ENCODE results near the gene TLK2.
A peak's percentile ranks its signal among the peaks of the same experiment; 100 is the strongest.

The TLK2 gene

GRCh38 chr17:62628831-62629555 is 150.4 kb downstream of the TLK2 start:
- DNase-seq (ENCODE audit: low read depth in 2 of 2), result no peak

DNA sequence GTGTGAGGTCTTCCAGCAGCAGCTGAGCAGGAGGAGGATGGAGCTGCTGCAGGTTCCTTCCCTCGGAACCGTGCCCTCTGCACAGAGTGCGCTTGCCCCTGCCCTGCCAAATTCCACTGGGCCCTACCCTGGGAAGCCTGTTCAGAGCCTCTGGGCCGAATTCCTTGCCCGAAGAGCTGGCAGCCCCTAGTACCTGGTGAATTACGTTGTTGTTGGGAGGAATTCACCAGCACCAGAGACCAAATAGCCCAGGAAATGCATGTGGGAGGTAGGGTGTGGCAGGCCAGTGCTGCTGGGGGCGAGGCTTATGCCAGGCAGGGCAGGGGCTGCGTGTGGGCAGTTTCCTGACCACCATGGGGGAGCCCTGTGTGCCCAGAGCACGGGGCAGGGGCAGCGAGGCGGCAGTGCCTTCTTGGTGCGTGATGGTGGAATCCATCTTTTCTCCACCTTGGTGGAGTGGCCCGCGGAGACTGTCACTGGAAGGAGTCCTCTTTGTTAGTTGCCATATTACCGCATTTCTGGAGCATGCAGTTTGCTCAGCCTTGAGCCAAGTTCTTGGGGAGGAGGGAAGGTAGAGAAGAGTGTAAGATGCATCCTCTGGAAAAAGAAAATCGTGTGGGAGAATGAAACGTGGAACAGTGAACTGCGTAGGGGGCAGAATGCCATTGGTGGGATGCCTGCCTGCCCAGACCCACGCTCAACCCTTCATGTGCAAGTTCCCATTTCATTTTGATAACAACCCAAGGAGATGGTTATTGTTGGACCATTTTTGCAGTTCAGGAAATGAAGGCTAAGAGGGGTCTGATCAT is 151.1 kb downstream of the TLK2 start:
- no peak for DNase-seq (ENCODE audit: low read depth in 2 of 2)

DNA sequence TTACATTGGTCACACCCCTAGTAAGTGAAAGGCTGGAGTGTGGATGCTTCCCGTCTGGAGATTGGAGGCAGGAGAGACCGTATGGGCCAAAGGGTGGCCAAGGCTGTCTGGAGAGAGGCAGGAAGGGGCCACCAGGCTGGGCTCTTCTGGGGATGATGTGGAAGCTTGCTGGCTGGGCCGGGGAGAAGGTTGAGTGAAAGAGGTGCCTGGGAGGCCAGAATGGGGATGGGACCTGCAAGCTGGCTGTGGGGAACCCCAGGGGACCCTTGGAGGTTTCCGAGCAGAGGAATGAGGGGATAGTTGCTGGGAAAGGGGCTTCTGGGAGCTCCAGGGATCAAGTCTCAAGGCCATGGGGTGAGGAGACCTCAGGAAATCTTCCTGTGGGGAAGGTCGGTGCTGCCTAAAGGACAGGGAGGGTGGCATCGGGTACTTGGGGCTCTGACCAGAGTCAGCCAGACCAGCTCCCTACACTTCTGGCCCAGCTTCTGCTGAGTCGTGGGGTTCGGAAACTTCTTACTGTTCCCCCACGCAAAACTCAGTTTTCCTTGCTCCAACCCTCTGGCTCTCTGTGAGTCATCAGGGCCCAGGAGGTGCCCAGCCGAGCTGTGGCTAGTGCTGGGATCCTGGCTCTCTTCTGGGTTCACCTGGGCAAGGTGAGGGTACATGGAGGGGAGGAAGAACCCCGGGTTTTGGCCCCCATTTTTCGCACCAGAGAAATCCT is 151.9 kb downstream of the TLK2 start:
- no peak for DNase-seq (ENCODE audit: low read depth in 2 of 2)

DNA sequence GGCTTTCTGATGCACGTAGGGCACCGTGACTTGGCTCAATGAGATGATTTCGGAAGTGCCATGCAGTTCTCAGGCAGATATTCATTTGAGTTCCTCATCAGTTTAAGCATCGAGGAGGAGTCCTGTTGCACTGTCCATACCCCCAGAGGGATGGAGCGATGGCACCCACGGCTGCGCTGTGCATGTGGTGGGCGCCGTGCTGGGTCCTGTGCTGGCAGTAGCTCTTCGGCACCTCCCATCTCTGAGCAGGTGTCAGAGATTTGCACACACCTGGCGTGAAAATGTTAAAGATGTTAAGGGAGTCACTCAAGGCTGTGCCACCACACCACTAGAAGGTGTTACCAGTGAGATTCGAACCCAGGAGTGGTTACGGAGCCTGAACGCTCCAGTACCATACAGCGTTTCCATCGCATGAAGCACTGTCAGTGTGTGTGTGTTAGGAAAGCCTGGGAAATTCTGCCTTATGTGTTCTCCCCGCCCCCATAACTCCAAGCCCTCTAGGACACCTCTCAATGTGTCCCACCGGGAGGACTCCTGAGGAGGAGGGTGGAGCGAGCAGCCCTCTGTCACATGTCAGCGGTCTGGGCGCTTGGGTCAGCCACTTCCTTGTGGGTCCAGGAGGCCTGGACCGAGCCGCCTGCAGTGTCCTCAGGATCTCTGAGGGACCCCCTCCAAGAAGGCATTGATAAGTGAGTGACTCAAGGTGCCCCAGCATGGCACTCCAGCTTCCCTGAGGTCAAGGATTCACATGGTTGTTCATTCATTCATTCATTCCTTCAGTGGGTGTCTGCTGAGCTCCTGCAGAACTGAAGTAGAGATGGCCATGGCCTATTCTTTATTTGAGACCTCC is 152.7 kb downstream of the TLK2 start:
- no peak for DNase-seq (ENCODE audit: low read depth in 2 of 2)

DNA sequence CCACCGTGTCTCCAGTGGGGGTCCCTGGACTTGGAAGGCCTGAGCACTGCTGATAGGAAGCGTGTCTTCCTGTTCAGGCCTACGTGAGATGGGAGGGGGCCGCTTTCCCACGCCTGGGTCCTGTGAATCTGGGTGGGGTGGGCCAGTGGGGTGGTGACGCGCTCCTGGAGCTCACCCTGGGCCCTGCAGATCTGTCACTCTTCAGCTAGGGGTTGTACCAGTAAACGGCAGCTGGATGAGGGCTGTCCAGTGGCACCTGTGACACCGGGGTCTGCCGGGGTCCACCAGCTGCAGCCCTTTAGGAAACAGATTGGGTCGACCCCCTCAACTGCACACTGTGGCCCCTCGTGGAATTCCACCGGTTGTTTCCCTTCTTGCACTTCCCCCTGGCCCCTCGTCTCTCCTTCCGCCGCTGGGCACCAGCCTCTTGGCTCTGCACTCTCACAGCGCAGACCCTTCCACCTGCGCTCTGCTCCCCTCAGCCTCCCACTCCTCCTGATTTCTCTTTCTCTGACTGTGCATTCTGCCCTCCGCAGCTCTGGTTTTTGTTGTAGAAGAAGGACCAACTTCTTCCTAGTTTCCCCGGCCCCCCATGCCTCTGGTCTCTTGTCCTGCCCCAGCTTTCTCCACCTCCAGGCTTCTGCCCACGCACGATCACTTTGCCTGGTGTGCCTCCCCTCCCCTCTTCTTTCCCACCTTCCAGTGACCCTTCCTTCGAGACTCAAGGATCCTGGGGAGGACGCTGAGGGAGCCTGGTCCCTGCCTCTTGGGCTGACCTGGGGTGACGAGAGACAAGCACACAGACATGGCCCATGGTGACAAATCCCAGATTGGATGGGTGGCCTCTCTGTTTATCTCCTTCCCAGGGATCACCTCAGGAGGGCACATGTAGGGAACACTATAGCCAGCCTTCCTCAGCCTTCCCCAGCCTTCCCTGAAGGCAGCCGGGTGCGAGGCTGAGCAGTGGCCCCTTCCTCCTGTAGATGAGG is 153.6 kb downstream of the TLK2 start:
- no peak for DNase-seq (ENCODE audit: low read depth in 2 of 2)

GRCh38 chr17:62637809-62638208 is 159.2 kb downstream of the TLK2 start:
- DNase-seq (ENCODE audit: low read depth in 2 of 2), result no peak

DNA sequence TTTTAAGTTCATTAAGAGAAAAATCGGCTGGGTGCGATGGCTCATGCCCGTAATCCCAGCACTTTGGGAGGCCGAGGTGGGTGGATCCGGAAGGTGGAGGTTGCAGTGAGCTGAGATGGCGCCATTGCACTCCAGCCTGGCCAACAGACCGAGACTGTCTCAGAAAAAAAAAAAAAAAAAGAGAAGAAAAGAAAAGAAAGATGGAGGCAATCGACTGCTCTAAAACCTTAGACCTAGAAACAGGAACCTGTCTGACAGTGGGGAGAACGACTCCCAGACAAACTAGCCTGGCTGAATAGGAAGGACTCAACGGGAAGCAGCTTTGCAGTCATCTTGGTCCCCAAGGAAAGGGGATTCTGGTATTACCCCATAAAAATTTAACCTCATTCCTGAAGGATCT is 162.5 kb downstream of the TLK2 start:
- DNase-seq (ENCODE audit: low read depth in 2 of 2), result no peak

DNA sequence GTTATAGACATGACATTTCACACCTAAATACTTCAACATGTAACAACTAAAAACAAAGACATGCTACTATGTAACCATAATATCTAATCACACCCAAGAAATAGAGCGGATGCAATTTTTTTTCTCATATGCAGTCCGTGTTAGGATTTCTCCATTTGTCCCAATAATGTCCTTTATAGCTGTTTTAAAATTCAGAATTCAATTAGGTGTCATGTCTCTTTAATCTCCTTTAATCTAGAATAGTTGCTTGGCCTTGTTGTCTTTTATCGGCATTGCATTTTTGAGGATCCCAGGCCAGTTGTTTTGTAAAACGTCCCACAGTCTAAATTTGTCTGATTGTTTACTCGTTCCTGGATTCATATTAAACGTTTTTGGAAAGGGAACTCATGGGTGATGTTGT is 163.3 kb downstream of the TLK2 start:
- DNase-seq (ENCODE audit: low read depth in 2 of 2), result no peak

DNA sequence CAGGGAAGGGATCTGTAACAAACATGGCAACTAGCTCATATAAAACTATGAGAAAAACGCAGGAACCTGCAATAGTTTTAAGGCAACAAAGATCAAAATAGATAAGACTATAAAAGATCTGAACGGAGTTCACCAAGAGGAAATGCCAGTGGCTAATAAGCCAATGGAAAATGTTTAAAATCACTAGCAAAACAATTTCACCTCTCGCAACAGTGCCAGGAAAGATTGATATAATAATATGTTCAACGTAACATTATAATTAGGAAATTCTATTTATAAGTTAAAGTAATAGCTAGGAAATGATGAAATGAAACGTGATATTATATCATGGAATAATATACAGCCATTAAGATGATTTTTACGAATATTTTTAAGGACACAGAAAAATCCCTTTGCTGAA is 164.9 kb downstream of the TLK2 start:
- DNase-seq (ENCODE audit: low read depth in 2 of 2), result no peak

- DNase-seq (ENCODE audit: low read depth in 2 of 2), result no peak
These were observed 166.0 kb downstream of the TLK2 start for GRCh38 chr17:62644487-62645173.

- DNase-seq (ENCODE audit: low read depth in 2 of 2), result no peak
These were observed 169.8 kb downstream of the TLK2 start for GRCh38 chr17:62648251-62648955.

DNA sequence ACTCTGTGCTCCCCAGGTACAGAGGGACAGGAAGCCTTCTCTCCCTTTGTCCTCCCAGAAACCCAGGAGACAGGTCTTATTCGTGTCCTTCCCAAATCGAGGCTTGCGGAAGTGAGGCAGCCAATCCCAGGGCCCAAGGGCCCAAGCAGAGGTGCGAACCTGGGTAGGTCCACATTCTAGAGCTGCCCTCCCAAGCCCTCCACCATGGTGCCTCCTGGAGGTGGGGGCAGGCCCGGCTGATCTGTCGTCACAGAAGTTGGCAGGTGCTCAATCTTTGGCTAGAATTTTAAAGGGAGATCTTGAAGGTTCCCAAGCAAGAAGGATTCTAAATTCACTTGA is 170.3 kb downstream of the TLK2 start:
- no peak for DNase-seq (ENCODE audit: low read depth in 2 of 2)

DNA sequence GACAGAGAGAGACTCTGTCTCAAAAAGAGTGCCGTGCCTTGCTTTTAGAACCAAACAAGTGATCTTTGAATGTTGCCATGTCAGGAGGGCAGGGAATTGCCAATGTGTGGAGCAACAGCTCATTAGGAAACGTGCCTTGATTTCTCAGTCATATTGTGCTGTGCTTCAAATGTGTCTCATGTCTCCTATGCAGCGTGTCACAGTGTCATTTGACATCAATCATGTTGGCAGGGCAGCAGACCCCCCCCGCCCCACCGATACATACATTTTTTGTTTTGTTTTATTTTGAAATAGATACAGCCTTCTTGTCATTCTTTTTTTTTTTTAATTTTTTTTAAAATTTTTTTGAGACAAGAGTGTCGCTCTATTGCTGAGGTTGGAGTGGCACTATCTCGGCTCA is 170.9 kb downstream of the TLK2 start:
- DNase-seq (ENCODE audit: low read depth in 2 of 2), result no peak

DNA sequence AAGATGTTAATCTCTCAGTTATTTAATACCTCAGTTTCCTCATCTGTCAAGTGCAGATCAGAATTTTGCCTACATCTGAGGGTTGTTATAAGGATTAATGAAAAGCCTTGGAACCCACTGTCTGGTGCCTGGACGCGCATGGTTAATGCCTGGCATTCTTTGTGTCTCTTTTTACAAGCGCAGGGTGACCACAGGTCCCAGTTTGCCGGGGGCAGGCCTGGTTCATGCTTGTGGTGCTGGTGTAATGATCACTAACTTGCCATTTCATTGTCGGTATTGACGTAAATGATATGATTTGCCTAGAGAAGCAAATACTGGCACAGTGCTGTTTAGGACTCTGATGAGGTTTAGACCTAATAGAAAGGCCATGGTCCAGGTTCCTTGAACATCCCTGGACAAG is 172.0 kb downstream of the TLK2 start:
- DNase-seq (ENCODE audit: low read depth in 2 of 2), result no peak

DNA sequence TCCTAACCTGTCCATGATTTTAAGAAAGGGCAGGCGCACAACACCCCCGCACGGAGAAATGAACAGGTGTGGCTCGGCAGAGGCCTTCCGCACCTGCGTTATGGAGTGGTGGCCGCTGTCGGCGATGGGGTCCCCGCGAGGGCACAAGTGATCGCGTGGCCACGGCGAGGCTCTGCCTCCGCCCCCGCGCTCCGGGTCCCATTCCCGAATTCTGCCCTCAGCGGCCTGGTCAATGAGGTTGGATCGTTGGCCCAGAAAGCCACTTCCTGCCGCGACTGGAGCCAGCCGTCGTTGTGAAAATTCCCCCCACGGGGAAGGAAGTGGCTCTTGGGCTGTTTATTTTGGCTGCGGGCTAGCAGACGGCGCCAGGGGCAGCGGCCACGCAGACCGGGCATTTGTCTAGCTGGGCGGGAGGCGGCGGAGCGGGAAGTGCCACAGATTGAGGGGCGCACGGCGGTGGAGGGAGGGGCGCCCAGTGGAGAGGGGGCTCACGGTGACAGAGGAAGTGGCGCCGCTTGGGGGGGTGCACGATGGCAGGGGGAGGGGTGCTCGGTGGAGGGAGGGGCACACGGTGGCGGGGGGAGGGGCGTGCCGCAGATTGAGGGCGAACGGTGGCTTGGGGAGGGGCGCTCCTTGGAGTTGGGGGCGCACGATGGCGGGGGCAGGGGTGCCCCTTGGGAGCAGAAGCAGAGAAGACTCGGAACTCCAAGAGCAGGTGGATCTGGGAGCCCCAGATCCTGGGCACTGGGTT is 173.8 kb downstream of the TLK2 start:
- DNase-seq (ENCODE audit: low read depth in 2 of 2), result no peak

DNA sequence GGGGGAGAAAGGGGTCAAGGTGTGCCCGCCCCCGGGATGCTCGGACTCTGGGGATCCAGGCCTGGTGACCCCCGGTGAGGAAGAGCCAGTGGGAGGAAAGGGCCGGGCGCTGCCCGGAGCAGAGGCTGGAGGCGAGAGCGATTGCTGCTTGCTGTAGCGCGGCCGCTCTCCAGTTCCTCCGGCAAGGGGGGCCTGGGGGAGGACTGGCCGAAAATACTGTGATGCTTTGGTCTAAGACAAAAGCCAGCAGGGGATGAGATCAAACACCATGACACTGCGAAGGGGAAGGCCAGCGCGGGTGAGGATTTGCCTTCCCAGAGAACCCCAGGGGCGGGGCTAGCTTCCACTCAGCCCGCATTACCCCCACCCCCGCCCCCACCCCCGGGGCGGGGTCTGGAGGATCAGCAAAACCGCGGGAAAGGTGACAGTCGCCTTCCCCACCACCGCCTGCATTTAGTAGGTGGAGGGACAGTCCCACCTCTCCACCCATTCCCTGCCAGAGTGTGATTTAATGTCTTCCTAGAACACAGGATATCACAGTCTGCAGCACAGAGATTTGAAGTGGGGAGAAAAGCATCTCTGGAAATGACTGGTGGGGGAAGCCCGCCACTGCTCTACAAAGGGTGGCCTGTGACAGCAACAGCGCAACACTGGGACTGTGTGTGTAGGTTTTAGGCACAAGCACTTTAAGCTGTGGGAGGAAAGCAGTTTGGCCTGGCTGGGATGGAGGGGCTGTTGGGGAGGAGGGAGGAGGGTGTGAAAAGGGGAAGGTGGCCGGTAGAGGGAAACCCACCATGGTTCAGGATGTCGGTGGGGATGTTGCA is 174.6 kb downstream of the TLK2 start:
- peak; percentile 59 to 69 for DNase-seq (ENCODE audit: low read depth in 2 of 2)

DNA sequence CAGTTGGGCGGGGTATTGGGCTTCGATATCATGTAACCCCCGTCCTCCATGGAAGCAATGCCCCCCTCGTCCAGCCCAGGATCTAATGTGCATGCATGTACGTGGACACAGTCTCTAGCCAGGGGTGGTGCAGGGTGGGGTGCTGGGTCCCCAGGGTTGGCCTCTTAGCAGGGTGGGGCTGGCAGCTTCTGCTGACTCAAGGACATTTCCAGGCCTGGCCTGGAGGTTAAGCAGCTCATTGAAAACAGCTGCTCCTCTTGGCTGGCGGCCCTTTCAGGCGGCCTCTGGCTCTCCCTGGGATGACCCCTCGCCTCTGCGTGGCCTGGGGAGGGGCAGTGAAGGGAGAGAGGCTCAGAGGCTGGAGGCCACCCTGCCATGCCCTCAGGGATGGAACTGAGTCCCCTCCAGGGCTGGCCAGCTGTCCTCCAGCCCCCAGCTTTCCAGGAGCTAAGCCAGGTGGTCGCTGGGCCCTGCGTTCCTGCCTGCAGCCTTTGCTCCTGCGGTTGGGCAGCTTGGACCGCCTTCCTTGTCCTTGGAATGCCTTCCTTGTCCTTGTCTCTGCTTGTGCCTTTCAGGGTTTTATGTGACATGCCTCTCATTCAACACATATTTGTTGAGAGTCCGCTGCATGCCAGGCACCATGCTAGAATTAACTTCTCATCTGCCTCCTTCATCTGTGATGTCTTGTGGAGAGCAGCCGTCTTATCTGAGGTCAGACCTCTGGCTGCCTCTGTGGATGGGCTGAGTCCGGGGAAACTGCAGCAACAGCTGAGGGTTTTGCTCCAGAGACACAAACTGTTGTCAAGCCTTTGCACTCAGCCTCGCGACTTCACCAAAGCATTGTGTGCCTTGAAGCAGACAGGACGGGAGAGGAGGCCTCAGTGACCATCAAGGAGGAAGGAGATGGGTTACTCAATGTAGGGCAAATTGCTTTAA is 175.5 kb downstream of the TLK2 start:
- no peak for DNase-seq (ENCODE audit: low read depth in 2 of 2)

All from activated CD8-positive, alpha-beta memory T cell treated with anti-CD3 and anti-CD28 coated beads for 4 hours (primary cell).